ENCODE data around the gene PRRG3. TPM values are rescaled to one million over a fixed set of nuclear protein-coding genes. Genes with fewer than 3 reads are reported as not detected.

PRRG3 gene
- total and polyA plus RNA-seq, 9 of the 15 experiments (the other 6 are each of a cell fraction or from before 2014, with no cell fraction given), result not detected

- CTCF ChIA-PET (ENCODE audit: low intra/inter-chr PET ratio), result no interaction called here
- no peak for ATAC-seq
- Histone ChIP-seq H3K27me3 (ENCODE audit: control insufficient read depth in 2 of 2, insufficient read depth in 2 of 2, low read length in 2 of 2) (peaks cover 0 to 39% of the 10 kb centered on the region in 2 experiments; a peak in 4 of 5 replicates), H3K9me3 (replicated peaks; ENCODE audit: control insufficient read depth, insufficient read depth, low read depth, low read length) (no peaks in the 10 kb centered on the region), H3K79me2 (ENCODE audit: control insufficient read depth, insufficient read depth, low read length) (no peaks in the 10 kb centered on the region), H3K9me1 (ENCODE audit: control insufficient read depth, insufficient read depth, low read length) (no peaks in the 10 kb centered on the region), H3K4me1 (replicated peaks in 1 of 2; ENCODE audit: control insufficient read depth in 2 of 2, insufficient read depth in 2 of 2, low read length in 2 of 2) (no peaks in the 10 kb centered on the region), H2AFZ (ENCODE audit: low read depth, low read length) (no peak overlapping the region), H4K20me1 (replicated peaks; ENCODE audit: control insufficient read depth, insufficient read depth, low read length) (no peaks in the 10 kb centered on the region), H3K27ac (ENCODE audit: extremely low read depth, low read depth, low read length) (no peak overlapping the region), H3K9ac (ENCODE audit: insufficient read depth in 1 of 2, low read depth in 2 of 2, low read length in 2 of 2) (no peak overlapping the region), H3K4me3 (no peak overlapping the region), H3K36me3 (ENCODE audit: control insufficient read depth, insufficient read depth, low read length) (no peaks in the 10 kb centered on the region), H3K4me2 (ENCODE audit: insufficient read depth, low read length) (no peak overlapping the region)
- WGBS (ENCODE audit: insufficient coverage, low coverage, missing lambda C conversion rate), result 4% methylated on average over 5 of the region's 6 CpGs
- in situ Hi-C loops (cut with MboI) (no loop called here), intact Hi-C loops (cut with micrococcal nuclease) (no loop called here)
- no peak for FAIRE-seq
- DNase-seq (ENCODE audit: extremely low read depth in 1 of 4, low spot score in 3 of 4), result no peak
- no TSS peak for BruUV-seq (replicated peaks)
- POLR2A ChIA-PET, result interaction anchor here (1.6 to 1.9 kb wide), 2 partner anchors 8 to 9 kb away, joined by 4 read pairs; no protein-coding TSS in a partner anchor
- TF ChIP-seq POLR3G (IDR thresholded peaks at IDR 0.05; ENCODE audit: extremely low read depth, insufficient read length, insufficient replicate concordance) (no peak), RREB1 (CRISPR knock-in tag; IDR thresholded peaks at IDR 0.05) (no peak), ZNF143 (CRISPR knock-in tag; IDR thresholded peaks at IDR 0.05) (no peak), SRSF9 (IDR thresholded peaks at IDR 0.05; ENCODE audit: borderline replicate concordance, low read depth, low read length) (no peak), ZNF766 (CRISPR knock-in tag; conservative IDR thresholded peaks at IDR 0.05) (no peak), ZNF311 (CRISPR knock-in tag; IDR thresholded peaks at IDR 0.05) (no peak), HNRNPK (IDR thresholded peaks at IDR 0.05; ENCODE audit: low read depth, low read length, poor library complexity, severe bottlenecking) (no peak), TAF15 (IDR thresholded peaks at IDR 0.05; ENCODE audit: low read depth, low read length) (no peak), ZNF707 (CRISPR knock-in tag; conservative IDR thresholded peaks at IDR 0.05) (no peak), GMEB1 (CRISPR knock-in tag; IDR thresholded peaks at IDR 0.05) (no peak), KLF6 (CRISPR knock-in tag; IDR thresholded peaks at IDR 0.05; ENCODE audit: borderline replicate concordance) (no peak), FOXM1 (IDR thresholded peaks at IDR 0.05; ENCODE audit: low read depth) (no peak), FOXM1 (CRISPR knock-in tag; IDR thresholded peaks at IDR 0.05; ENCODE audit: low read depth) (no peak)
Measured at GRCh38 chrX:151736685-151737084, 41.4 kb downstream of the PRRG3 start.

Measured in K562 (cell line).